ENCODE data around the gene TRMT13. TPM values are rescaled to one million over a fixed set of nuclear protein-coding genes. Genes with fewer than 3 reads are reported as not detected.
A peak's percentile ranks its signal among the peaks of the same experiment; 100 is the strongest.

The TRMT13 gene
- total and polyA plus RNA-seq, 2 of the 13 experiments (the other 11 are each of a cell fraction or from before 2014, with no cell fraction given) = 10.0 to 12.4 TPM

DNA sequence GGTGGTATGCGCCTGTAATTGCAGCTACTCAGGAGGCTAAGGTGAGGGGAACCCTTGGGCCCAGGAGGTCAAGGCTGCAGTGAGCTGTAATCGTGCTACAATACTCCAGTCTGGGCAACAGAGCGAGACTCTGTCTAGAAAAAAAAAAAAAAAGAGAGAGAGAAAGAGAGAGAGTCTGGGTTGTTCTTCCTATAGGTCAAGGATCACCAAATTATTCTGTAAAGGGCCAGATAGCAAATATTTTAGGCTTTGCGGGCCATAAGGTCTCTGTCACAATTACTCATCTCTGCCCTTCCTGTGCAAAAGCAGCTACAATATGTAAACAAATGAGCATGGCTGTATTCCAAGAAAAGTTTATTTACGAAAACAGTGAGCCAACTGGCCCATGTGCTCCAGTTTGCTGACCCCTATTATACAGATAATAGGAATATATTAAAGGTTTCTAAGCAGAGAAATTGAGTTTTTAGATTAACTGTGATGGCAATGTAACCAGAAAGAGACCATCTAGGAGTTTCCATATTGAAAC, 2.3 kb upstream of the TRMT13 start (continued):
- peak; percentile 79 for TF ChIP-seq FOXP4 (CRISPR knock-in tag; IDR thresholded peaks at IDR 0.05)
- no peak for TF ChIP-seq BORCS8-MEF2B (CRISPR knock-in tag; IDR thresholded peaks at IDR 0.05)
- no peak for TF ChIP-seq THAP11 (CRISPR knock-in tag; IDR thresholded peaks at IDR 0.05)
- TF ChIP-seq ZNF713 (CRISPR knock-in tag; IDR thresholded peaks at IDR 0.05) = no peak
- TF ChIP-seq, protein P1, sequence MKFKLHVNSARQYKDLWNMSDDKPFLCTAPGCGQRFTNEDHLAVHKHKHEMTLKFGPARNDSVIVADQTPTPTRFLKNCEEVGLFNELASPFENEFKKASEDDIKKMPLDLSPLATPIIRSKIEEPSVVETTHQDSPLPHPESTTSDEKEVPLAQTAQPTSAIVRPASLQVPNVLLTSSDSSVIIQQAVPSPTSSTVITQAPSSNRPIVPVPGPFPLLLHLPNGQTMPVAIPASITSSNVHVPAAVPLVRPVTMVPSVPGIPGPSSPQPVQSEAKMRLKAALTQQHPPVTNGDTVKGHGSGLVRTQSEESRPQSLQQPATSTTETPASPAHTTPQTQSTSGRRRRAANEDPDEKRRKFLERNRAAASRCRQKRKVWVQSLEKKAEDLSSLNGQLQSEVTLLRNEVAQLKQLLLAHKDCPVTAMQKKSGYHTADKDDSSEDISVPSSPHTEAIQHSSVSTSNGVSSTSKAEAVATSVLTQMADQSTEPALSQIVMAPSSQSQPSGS (CRISPR knock-in tag; IDR thresholded peaks at IDR 0.05) = no peak
- peak; percentile 35 to 93; a peak in 3 of 4 replicates for TF ChIP-seq NR2F1 (CRISPR knock-in tag; IDR thresholded peaks at IDR 0.05)
- TF ChIP-seq ZMYM3 (CRISPR knock-in tag; IDR thresholded peaks at IDR 0.05) = 0 out of 2 replicates have a peak, but pooled peaks have one; percentile 16
- TF ChIP-seq, protein P2, sequence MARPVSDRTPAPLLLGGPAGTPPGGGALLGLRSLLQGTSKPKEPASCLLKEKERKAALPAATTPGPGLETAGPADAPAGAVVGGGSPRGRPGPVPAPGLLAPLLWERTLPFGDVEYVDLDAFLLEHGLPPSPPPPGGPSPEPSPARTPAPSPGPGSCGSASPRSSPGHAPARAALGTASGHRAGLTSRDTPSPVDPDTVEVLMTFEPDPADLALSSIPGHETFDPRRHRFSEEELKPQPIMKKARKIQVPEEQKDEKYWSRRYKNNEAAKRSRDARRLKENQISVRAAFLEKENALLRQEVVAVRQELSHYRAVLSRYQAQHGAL (CRISPR knock-in tag; IDR thresholded peaks at IDR 0.05; ENCODE audit: not compliant biosample characterization) = no peak
- TF ChIP-seq PATZ1 (CRISPR knock-in tag; IDR thresholded peaks at IDR 0.05) = no peak
- no peak for TF ChIP-seq ZFP36L1 (CRISPR knock-in tag; IDR thresholded peaks at IDR 0.05)
- TF ChIP-seq KDM6A (CRISPR knock-in tag; IDR thresholded peaks at IDR 0.05; ENCODE audit: low read depth) = no peak
- TF ChIP-seq ZNF557 (CRISPR knock-in tag; IDR thresholded peaks at IDR 0.05) = no peak
- TF ChIP-seq, protein P3, sequence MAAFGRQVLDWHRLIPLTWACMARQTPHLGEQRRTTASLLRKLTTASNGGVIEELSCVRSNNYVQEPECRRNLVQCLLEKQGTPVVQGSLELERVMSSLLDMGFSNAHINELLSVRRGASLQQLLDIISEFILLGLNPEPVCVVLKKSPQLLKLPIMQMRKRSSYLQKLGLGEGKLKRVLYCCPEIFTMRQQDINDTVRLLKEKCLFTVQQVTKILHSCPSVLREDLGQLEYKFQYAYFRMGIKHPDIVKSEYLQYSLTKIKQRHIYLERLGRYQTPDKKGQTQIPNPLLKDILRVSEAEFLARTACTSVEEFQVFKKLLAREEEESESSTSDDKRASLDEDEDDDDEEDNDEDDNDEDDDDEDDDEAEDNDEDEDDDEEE (CRISPR knock-in tag; IDR thresholded peaks at IDR 0.05) = no peak
- no peak for TF ChIP-seq FOXM1 (CRISPR knock-in tag; IDR thresholded peaks at IDR 0.05)
- TF ChIP-seq, protein P4, sequence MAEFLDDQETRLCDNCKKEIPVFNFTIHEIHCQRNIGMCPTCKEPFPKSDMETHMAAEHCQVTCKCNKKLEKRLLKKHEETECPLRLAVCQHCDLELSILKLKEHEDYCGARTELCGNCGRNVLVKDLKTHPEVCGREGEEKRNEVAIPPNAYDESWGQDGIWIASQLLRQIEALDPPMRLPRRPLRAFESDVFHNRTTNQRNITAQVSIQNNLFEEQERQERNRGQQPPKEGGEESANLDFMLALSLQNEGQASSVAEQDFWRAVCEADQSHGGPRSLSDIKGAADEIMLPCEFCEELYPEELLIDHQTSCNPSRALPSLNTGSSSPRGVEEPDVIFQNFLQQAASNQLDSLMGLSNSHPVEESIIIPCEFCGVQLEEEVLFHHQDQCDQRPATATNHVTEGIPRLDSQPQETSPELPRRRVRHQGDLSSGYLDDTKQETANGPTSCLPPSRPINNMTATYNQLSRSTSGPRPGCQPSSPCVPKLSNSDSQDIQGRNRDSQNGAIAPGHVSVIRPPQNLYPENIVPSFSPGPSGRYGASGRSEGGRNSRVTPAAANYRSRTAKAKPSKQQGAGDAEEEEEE (CRISPR knock-in tag; IDR thresholded peaks at IDR 0.05; ENCODE audit: borderline replicate concordance) = no peak
- TF ChIP-seq RARA (CRISPR knock-in tag; IDR thresholded peaks at IDR 0.05) = peak; percentile 64
- TF ChIP-seq ZSCAN12 (CRISPR knock-in tag; IDR thresholded peaks at IDR 0.05) = no peak
- TF ChIP-seq MYPOP (CRISPR knock-in tag; IDR thresholded peaks at IDR 0.05) = no peak

Data from HepG2 (cell line).